K562 (cell line): Measurements from ENCODE around the gene PSMA6. TPM values are rescaled to one million over a fixed set of nuclear protein-coding genes. Genes with fewer than 3 reads are reported as not detected.
A peak's percentile ranks its signal among the peaks of the same experiment; 100 is the strongest.

ENCODE experiments used
- BRCA1 ChIP-seq, 2 experiments: fragments of 450-650 bp in 1 of 2; sonication (generic) in 1 of 2; formaldehyde crosslinking in 1 of 2; IDR thresholded peaks; 2 replicates each; pipeline versions ENCODE4 v1.5.0 to v1.6.1; 2017 to 2020; ENCODE audit warnings: mild to moderate bottlenecking in 1 of 2, missing genetic modification reagents in 1 of 2
- C11orf30 ChIP-seq: fragments of 450-650 bp; IDR thresholded peaks from 2 replicates; pipeline ENCODE4 v1.6.1; 2016; ENCODE audit warnings: low read depth, mild to moderate bottlenecking
- CBX8 ChIP-seq: fragments of 200-600 bp; sonication (generic); IDR thresholded peaks from 2 replicates; pipeline ENCODE4 v1.6.1; 2012; ENCODE audit warnings: borderline replicate concordance, mixed run types, low read depth, mild to moderate bottlenecking, moderate library complexity, mixed read lengths, low read length, control low read depth, inconsistent platforms; ENCODE audit not compliant: poor library complexity, severe bottlenecking; ENCODE audit errors: extremely low read depth
- E2F4 ChIP-seq: sonication (generic); formaldehyde crosslinking; IDR thresholded peaks from 2 replicates; pipeline ENCODE4 v1.8.0; 2022; ENCODE audit warnings: mild to moderate bottlenecking, low read depth, missing genetic modification reagents
- E4F1 ChIP-seq: fragments of 250-450 bp; sonication (Bioruptor Pico); IDR thresholded peaks from 2 replicates; pipeline ENCODE4 v1.5.0; 2021; ENCODE audit warnings: mild to moderate bottlenecking, borderline replicate concordance
- EWSR1 ChIP-seq: fragments of 450-650 bp; IDR thresholded peaks from 2 replicates; pipeline ENCODE4 v1.6.1; 2018; ENCODE audit warnings: borderline replicate concordance, mild to moderate bottlenecking, low read depth, moderate library complexity; ENCODE audit not compliant: partially characterized antibody
- HNRNPK ChIP-seq: fragments of 200-400 bp; formaldehyde crosslinking; IDR thresholded peaks from one replicate; pipeline ENCODE4 v1.6.1; 2018; ENCODE audit warnings: mild to moderate bottlenecking, low read depth, low read length; ENCODE audit not compliant: poor library complexity, severe bottlenecking
- NFIC ChIP-seq: fragments of 450-650 bp; IDR thresholded peaks from 2 replicates; pipeline ENCODE4 v1.6.1; 2017; ENCODE audit warnings: mild to moderate bottlenecking, inconsistent platforms
- NR2C2 ChIP-seq, 2 experiments: fragments of 200-800 bp in 1 of 2; sonication (Bioruptor generic) in 1 of 2; sonication (generic) in 1 of 2; formaldehyde crosslinking in 1 of 2; IDR thresholded peaks; 2 replicates each; pipeline versions ENCODE4 v1.6.1 to v1.8.0; 2016 to 2022; ENCODE audit warnings: mild to moderate bottlenecking in 1 of 2, missing compliant biosample characterization in 1 of 2, missing genetic modification characterization in 1 of 2, missing genetic modification reagents in 1 of 2
- PCBP1 ChIP-seq: fragments of 200-400 bp; formaldehyde crosslinking; IDR thresholded peaks from 2 replicates; pipeline ENCODE4 v1.6.1; 2018; ENCODE audit warnings: mild to moderate bottlenecking, low read depth, low read length; ENCODE audit not compliant: poor library complexity, severe bottlenecking
- SLC30A9 ChIP-seq: fragments of 250-450 bp; sonication (Bioruptor Pico); IDR thresholded peaks from 2 replicates; pipeline ENCODE4 v1.8.0; 2022; ENCODE audit warnings: mild to moderate bottlenecking, moderate library complexity
- SMAD1 ChIP-seq: fragments of 150-350 bp; IDR thresholded peaks from 2 replicates; pipeline ENCODE4 v1.6.1; 2014; ENCODE audit warnings: low read length, low read depth; ENCODE audit not compliant: partially characterized antibody
- ZBTB7A ChIP-seq: IDR thresholded peaks from 2 replicates; pipeline ENCODE4 v1.6.1; 2011; ENCODE audit warnings: low read depth, mild to moderate bottlenecking, low read length, moderate library complexity, borderline replicate concordance; ENCODE audit not compliant: control insufficient read depth
- ZNF143 ChIP-seq: sonication (generic); formaldehyde crosslinking; IDR thresholded peaks from 2 replicates; pipeline ENCODE4 v1.9.0; 2022; ENCODE audit warnings: mild to moderate bottlenecking, missing genetic modification reagents
- ZNF232 ChIP-seq: sonication (generic); formaldehyde crosslinking; IDR thresholded peaks from 2 replicates; pipeline ENCODE4 v1.8.0; 2022; ENCODE audit warnings: mild to moderate bottlenecking, missing genetic modification reagents
- ZNF512 ChIP-seq: IDR thresholded peaks from 2 replicates; pipeline ENCODE4 v1.6.1; 2016; ENCODE audit warnings: missing genetic modification characterization, missing compliant biosample characterization
- polyA plus RNA-seq, 8 experiments: library from polyadenylated mRNA; depleted of rRNA in 4 of 8; stranded (reverse) in 5 of 8; unstranded in 3 of 8; fragments of >200 nt; fragmentation: Nextera tagmentation in 2 of 8; fragmentation: Illumina TruSeq in 1 of 8; extraction: Ambion mirVana in 2 of 8; extraction: Trizol in 1 of 8; gene quantifications; 2 replicates each; pipeline versions ENCODE4 v1.2.1 to v1.2.3, GENCODE V29; 2011 to 2014; ENCODE audit warnings: inconsistent platforms in 1 of 8, missing spikeins in 1 of 8
- total RNA-seq, 7 experiments: library from RNA; depleted of rRNA in 6 of 7; stranded (reverse); fragments of >200 nt in 6 of 7; fragmentation: Illumina TruSeq in 2 of 7; extraction: Trizol in 2 of 7; gene quantifications; 2 replicates each; pipeline versions ENCODE4 v1.2.1 to v1.2.3, GENCODE V29; 2011 to 2021; ENCODE audit warnings: low replicate concordance in 1 of 7
- TF ChIP-seq, protein P1 (sequence below): sonication (generic); formaldehyde crosslinking; IDR thresholded peaks from 2 replicates; pipeline ENCODE4 v1.8.0; 2022; ENCODE audit warnings: missing genetic modification reagents, mild to moderate bottlenecking, borderline replicate concordance

The PSMA6 gene
- total and polyA plus RNA-seq, 9 of the 15 experiments (the other 6 are each of a cell fraction or from before 2014, with no cell fraction given) = 210 to 952 (median 288) TPM

GRCh38 chr14:35355981-35356841 lies 64.0 kb downstream of the PSMA6 start (continued):
- TF ChIP-seq E2F4 = no peak
- no peak for TF ChIP-seq E4F1 (CRISPR knock-in tag)
- 0 out of 2 replicates have a peak, but pooled peaks have one; percentile 10 for TF ChIP-seq C11orf30
- TF ChIP-seq, protein P1, sequence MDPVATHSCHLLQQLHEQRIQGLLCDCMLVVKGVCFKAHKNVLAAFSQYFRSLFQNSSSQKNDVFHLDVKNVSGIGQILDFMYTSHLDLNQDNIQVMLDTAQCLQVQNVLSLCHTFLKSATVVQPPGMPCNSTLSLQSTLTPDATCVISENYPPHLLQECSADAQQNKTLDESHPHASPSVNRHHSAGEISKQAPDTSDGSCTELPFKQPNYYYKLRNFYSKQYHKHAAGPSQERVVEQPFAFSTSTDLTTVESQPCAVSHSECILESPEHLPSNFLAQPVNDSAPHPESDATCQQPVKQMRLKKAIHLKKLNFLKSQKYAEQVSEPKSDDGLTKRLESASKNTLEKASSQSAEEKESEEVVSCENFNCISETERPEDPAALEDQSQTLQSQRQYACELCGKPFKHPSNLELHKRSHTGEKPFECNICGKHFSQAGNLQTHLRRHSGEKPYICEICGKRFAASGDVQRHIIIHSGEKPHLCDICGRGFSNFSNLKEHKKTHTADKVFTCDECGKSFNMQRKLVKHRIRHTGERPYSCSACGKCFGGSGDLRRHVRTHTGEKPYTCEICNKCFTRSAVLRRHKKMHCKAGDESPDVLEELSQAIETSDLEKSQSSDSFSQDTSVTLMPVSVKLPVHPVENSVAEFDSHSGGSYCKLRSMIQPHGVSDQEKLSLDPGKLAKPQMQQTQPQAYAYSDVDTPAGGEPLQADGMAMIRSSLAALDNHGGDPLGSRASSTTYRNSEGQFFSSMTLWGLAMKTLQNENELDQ (CRISPR knock-in tag) = no peak
- TF ChIP-seq HNRNPK = no peak
- TF ChIP-seq SLC30A9 (CRISPR knock-in tag) = no peak
- TF ChIP-seq NR2C2 (CRISPR knock-in tag; IDR thresholded peaks at IDR 0.05) = no peak
- peak; percentile 41; the same call in 1 of the 2 replicates for TF ChIP-seq NR2C2 (tag; IDR thresholded peaks at IDR 0.05)
- TF ChIP-seq SMAD1 = no peak
- TF ChIP-seq BRCA1 (IDR thresholded peaks at IDR 0.05) = no peak
- TF ChIP-seq BRCA1 (CRISPR knock-in tag; IDR thresholded peaks at IDR 0.05) = no peak
- no peak for TF ChIP-seq ZNF232 (CRISPR knock-in tag)
- TF ChIP-seq PCBP1 = no peak
- TF ChIP-seq EWSR1 = no peak
- TF ChIP-seq NFIC = peak; percentile 45
- TF ChIP-seq ZNF512 = no peak
- no peak for TF ChIP-seq ZNF143
- TF ChIP-seq CBX8 = no peak
- TF ChIP-seq ZBTB7A = no peak
